GM19238 (cell line): Measurements from ENCODE around the gene CLCA1.

Source experiments
- DNase-seq: peaks from one replicate; pipeline ENCODE4 v3.0.0; 2011; ENCODE audit warnings: low spot score; ENCODE audit not compliant: insufficient read length

Gene CLCA1

GRCh38 chr1:86548839-86549238, 80.1 kb downstream of the CLCA1 start:
- no peak for DNase-seq
